Measurements from ENCODE around the gene GPC1. TPM values are rescaled to one million over a fixed set of nuclear protein-coding genes. Genes with fewer than 3 reads are reported as not detected.

The GPC1 gene
- total and polyA plus RNA-seq, 4 donors, result 28.0 to 66.8 (median 47.5) TPM

- Histone ChIP-seq H3K9me3 (ENCODE audit: control insufficient read depth, low read length) (no peaks in the 10 kb centered on the region), H3K4me3 (ENCODE audit: low read length in 2 of 2) (no peak overlapping the region), H3K4me1 (ENCODE audit: control insufficient read depth in 1 of 2, insufficient read depth in 2 of 2, low read length in 2 of 2) (no peaks in the 10 kb centered on the region), H3K36me3 (ENCODE audit: control insufficient read depth in 1 of 2, insufficient read depth in 2 of 2, low read length in 1 of 2) (no peaks in the 10 kb centered on the region), H3K27me3 (ENCODE audit: control insufficient read depth in 1 of 2, insufficient read depth in 2 of 2, low read length in 1 of 2) (no peaks in the 10 kb centered on the region), H3K27ac (ENCODE audit: low read depth in 1 of 2, low read length in 2 of 2) (no peak overlapping the region)
- intact Hi-C loops (cut with DNase I), result no loop called here
- ATAC-seq (ENCODE audit: low FRiP score) (no peak), DNase-seq (peak; percentile 50 to 70)
- 93 to 94% methylated on average over 18 of the region's 18 CpGs for WGBS, 2 donors
Observed at GRCh38 chr2:240458900-240459391, 23.5 kb downstream of the GPC1 start.

- no peaks in the 10 kb centered on the region for H3K4me1 ChIP-seq (ENCODE audit: control insufficient read depth in 1 of 2, insufficient read depth in 2 of 2, low read length in 2 of 2)
- no peak overlapping the region for H3K4me3 ChIP-seq (ENCODE audit: low read length in 2 of 2)
- H3K36me3 ChIP-seq (ENCODE audit: control insufficient read depth in 1 of 2, insufficient read depth in 2 of 2, low read length in 1 of 2), result no peaks in the 10 kb centered on the region
- WGBS, 2 donors, result 78 to 79% methylated on average over 19 to 23 of the region's 23 CpGs
- intact Hi-C loops (cut with DNase I), result no loop called here
- no peak overlapping the region for H3K27ac ChIP-seq (ENCODE audit: low read depth in 1 of 2, low read length in 2 of 2)
- H3K9me3 ChIP-seq (ENCODE audit: control insufficient read depth, low read length), result no peaks in the 10 kb centered on the region
- peak; percentile 38 to 65 for DNase-seq
- no peaks in the 10 kb centered on the region for H3K27me3 ChIP-seq (ENCODE audit: control insufficient read depth in 1 of 2, insufficient read depth in 2 of 2, low read length in 1 of 2)
- ATAC-seq (ENCODE audit: low FRiP score), result no peak
Observed at GRCh38 chr2:240459401-240460252, 24.2 kb downstream of the GPC1 start.

- Histone ChIP-seq H3K36me3 (ENCODE audit: control insufficient read depth in 1 of 2, insufficient read depth in 2 of 2, low read length in 1 of 2) (no peaks in the 10 kb centered on the region), H3K9me3 (ENCODE audit: control insufficient read depth, low read length) (no peaks in the 10 kb centered on the region), H3K4me1 (ENCODE audit: control insufficient read depth in 1 of 2, insufficient read depth in 2 of 2, low read length in 2 of 2) (no peaks in the 10 kb centered on the region), H3K4me3 (ENCODE audit: low read length in 2 of 2) (no peak overlapping the region), H3K27me3 (ENCODE audit: control insufficient read depth in 1 of 2, insufficient read depth in 2 of 2, low read length in 1 of 2) (no peaks in the 10 kb centered on the region), H3K27ac (ENCODE audit: low read depth in 1 of 2, low read length in 2 of 2) (no peak overlapping the region)
- 94 to 95% methylated on average over 16 of the region's 16 CpGs for WGBS, 2 donors
- intact Hi-C loops (cut with DNase I), result no loop called here
- DNase-seq, result peak; percentile 28 to 74
- no peak for ATAC-seq (ENCODE audit: low FRiP score)
Observed at GRCh38 chr2:240460253-240460711, 24.8 kb downstream of the GPC1 start.

DNA sequence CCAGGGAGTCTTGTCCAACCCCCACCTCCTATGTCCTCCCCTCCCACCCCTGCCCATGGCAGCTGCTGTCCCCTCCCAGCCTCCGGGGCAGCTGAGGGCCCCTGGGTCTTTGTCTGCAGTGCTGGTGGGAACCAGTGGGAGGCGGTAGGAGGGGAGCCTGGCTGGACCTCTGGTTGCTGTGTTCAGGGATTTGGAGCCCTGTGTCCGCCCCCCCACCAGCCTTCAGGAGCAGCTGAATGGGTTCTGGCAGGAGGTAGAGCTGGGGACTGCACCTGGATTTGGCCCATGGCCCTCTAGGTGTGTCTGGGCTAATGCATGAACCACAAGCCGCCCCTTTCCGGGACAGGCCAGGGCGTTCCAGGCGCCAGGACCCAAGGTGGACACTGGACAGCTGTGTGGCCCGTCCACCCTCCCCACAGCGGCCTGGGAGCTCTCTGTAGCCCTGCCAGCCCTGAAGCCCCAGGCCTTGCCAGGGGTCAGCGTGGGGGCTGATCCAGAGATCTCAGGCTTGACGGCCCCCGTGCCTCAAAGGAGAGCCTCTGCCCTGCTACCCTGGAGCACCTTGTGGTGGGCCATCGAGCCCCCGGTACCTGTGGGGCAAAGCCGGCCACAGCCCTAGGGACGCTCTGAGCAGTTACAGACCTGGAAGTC is 25.4 kb downstream of the GPC1 start:
- H3K9me3 ChIP-seq (ENCODE audit: control insufficient read depth, low read length), result no peaks in the 10 kb centered on the region
- H3K27me3 ChIP-seq (ENCODE audit: control insufficient read depth in 1 of 2, insufficient read depth in 2 of 2, low read length in 1 of 2), result no peaks in the 10 kb centered on the region
- H3K27ac ChIP-seq (ENCODE audit: low read depth in 1 of 2, low read length in 2 of 2), result no peak overlapping the region
- peak; percentile 40 to 69 for DNase-seq
- no peak overlapping the region for H3K4me3 ChIP-seq (ENCODE audit: low read length in 2 of 2)
- H3K4me1 ChIP-seq (ENCODE audit: control insufficient read depth in 1 of 2, insufficient read depth in 2 of 2, low read length in 2 of 2), result no peaks in the 10 kb centered on the region
- 92 to 94% methylated on average over 16 of the region's 16 CpGs for WGBS, 2 donors
- ATAC-seq (ENCODE audit: low FRiP score), result no peak
- no peaks in the 10 kb centered on the region for H3K36me3 ChIP-seq (ENCODE audit: control insufficient read depth in 1 of 2, insufficient read depth in 2 of 2, low read length in 1 of 2)
- intact Hi-C loops (cut with DNase I), result no loop called here

DNA sequence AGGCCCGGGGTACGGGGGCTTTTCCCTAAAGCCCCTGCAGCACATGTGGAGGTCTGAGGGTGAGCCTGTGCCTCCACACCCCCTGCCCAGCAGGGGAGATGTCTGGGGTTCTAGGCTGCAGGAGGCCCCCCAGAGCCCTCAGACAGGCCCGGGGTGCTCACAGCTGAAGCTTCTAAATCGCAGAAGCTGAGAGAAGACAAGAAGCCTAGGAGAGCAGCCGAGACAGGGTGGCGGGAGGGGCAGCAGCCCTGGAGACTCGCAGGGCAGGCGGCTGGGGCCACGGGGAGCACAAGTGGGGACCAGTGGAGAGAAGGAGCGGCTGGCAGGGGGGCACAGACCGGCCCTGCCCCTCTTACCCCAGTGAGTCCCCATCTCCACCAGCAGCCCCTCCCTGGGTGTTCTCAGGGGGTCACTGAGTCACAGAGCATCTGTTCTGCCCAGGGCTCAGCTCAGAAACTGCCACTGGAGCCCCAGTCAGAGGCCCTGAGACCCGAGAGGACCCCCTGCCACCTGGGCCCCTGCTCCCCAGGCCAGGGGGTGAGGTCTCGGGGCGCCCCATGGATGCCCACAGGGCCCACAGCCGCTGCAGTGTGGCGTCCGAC is 26.1 kb downstream of the GPC1 start:
- DNase-seq, result peak; percentile 16 to 73
- intact Hi-C loops (cut with DNase I), result no loop called here
- no peak overlapping the region for H3K4me3 ChIP-seq (ENCODE audit: low read length in 2 of 2)
- H3K9me3 ChIP-seq (ENCODE audit: control insufficient read depth, low read length), result no peaks in the 10 kb centered on the region
- H3K27me3 ChIP-seq (ENCODE audit: control insufficient read depth in 1 of 2, insufficient read depth in 2 of 2, low read length in 1 of 2), result no peaks in the 10 kb centered on the region
- no peaks in the 10 kb centered on the region for H3K4me1 ChIP-seq (ENCODE audit: control insufficient read depth in 1 of 2, insufficient read depth in 2 of 2, low read length in 2 of 2)
- no peak for ATAC-seq (ENCODE audit: low FRiP score)
- 92 to 95% methylated on average over 17 of the region's 17 CpGs for WGBS, 2 donors
- no peaks in the 10 kb centered on the region for H3K36me3 ChIP-seq (ENCODE audit: control insufficient read depth in 1 of 2, insufficient read depth in 2 of 2, low read length in 1 of 2)
- no peak overlapping the region for H3K27ac ChIP-seq (ENCODE audit: low read depth in 1 of 2, low read length in 2 of 2)

DNA sequence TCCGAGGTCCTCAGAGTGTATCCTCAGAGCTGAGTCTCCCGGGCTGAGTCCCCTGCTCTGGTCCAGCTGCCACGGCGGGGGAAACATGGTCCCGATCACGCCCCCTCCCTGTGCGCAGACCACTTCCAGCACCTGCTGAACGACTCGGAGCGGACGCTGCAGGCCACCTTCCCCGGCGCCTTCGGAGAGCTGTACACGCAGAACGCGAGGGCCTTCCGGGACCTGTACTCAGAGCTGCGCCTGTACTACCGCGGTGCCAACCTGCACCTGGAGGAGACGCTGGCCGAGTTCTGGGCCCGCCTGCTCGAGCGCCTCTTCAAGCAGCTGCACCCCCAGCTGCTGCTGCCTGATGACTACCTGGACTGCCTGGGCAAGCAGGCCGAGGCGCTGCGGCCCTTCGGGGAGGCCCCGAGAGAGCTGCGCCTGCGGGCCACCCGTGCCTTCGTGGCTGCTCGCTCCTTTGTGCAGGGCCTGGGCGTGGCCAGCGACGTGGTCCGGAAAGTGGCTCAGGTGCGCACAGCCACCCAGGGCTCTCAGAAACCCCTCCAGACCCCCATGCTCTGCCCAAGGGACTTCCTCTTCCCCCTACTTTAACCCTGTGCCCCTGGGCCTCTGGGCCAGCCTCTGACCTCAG is 26.7 kb downstream of the GPC1 start:
- no peak overlapping the region for H3K4me3 ChIP-seq (ENCODE audit: low read length in 2 of 2)
- H3K27me3 ChIP-seq (ENCODE audit: control insufficient read depth in 1 of 2, insufficient read depth in 2 of 2, low read length in 1 of 2), result no peaks in the 10 kb centered on the region
- no peaks in the 10 kb centered on the region for H3K36me3 ChIP-seq (ENCODE audit: control insufficient read depth in 1 of 2, insufficient read depth in 2 of 2, low read length in 1 of 2)
- H3K4me1 ChIP-seq (ENCODE audit: control insufficient read depth in 1 of 2, insufficient read depth in 2 of 2, low read length in 2 of 2), result no peaks in the 10 kb centered on the region
- no peaks in the 10 kb centered on the region for H3K9me3 ChIP-seq (ENCODE audit: control insufficient read depth, low read length)
- ATAC-seq (ENCODE audit: low FRiP score), result no peak
- peak in 1 of 2 donors; percentile 40 for DNase-seq
- intact Hi-C loops (cut with DNase I), result no loop called here
- 95% methylated on average over 40 to 41 of the region's 41 CpGs for WGBS, 2 donors
- H3K27ac ChIP-seq (ENCODE audit: low read depth in 1 of 2, low read length in 2 of 2), result no peak overlapping the region

GRCh38 chr2:240462707-240463273 is 27.3 kb downstream of the GPC1 start:
- no peak for ATAC-seq (ENCODE audit: low FRiP score)
- Histone ChIP-seq H3K4me1 (ENCODE audit: control insufficient read depth in 1 of 2, insufficient read depth in 2 of 2, low read length in 2 of 2) (no peaks in the 10 kb centered on the region), H3K36me3 (ENCODE audit: control insufficient read depth in 1 of 2, insufficient read depth in 2 of 2, low read length in 1 of 2) (no peaks in the 10 kb centered on the region), H3K9me3 (ENCODE audit: control insufficient read depth, low read length) (no peaks in the 10 kb centered on the region), H3K27ac (ENCODE audit: low read depth in 1 of 2, low read length in 2 of 2) (no peak overlapping the region), H3K4me3 (ENCODE audit: low read length in 2 of 2) (no peak overlapping the region), H3K27me3 (ENCODE audit: control insufficient read depth in 1 of 2, insufficient read depth in 2 of 2, low read length in 1 of 2) (no peaks in the 10 kb centered on the region)
- intact Hi-C loops (cut with DNase I), result no loop called here
- 90% methylated on average over 16 of the region's 16 CpGs for WGBS, 2 donors
- DNase-seq, result peak; percentile 33 to 69

- no peaks in the 10 kb centered on the region for H3K27me3 ChIP-seq (ENCODE audit: control insufficient read depth in 1 of 2, insufficient read depth in 2 of 2, low read length in 1 of 2)
- DNase-seq (peak; percentile 50 to 76), ATAC-seq (ENCODE audit: low FRiP score) (no peak)
- intact Hi-C loops (cut with DNase I), result no loop called here
- no peaks in the 10 kb centered on the region for H3K36me3 ChIP-seq (ENCODE audit: control insufficient read depth in 1 of 2, insufficient read depth in 2 of 2, low read length in 1 of 2)
- WGBS, 2 donors, result 90 to 92% methylated on average over 22 of the region's 22 CpGs
- no peak overlapping the region for H3K4me3 ChIP-seq (ENCODE audit: low read length in 2 of 2)
- H3K27ac ChIP-seq (ENCODE audit: low read depth in 1 of 2, low read length in 2 of 2), result no peak overlapping the region
- H3K4me1 ChIP-seq (ENCODE audit: control insufficient read depth in 1 of 2, insufficient read depth in 2 of 2, low read length in 2 of 2), result no peaks in the 10 kb centered on the region
- H3K9me3 ChIP-seq (ENCODE audit: control insufficient read depth, low read length), result no peaks in the 10 kb centered on the region
Observed at GRCh38 chr2:240463274-240463865, 27.9 kb downstream of the GPC1 start.
